Suprapubic skin (tissue), 4 donors: Measurements from ENCODE around the gene WNK2. TPM values are rescaled to one million over a fixed set of nuclear protein-coding genes. Genes with fewer than 3 reads are reported as not detected.
A peak's percentile ranks its signal among the peaks of the same experiment; 100 is the strongest.

ENCODE experiments used
- DNase-seq, 2 donors: peaks; one replicate each; pipeline ENCODE4 v3.0.0-alpha.2; 2019; ENCODE audit warnings: low spot score in 2 of 2
- H3K27ac ChIP-seq: fragments of 200-600 bp; sonication (generic); one replicate; pipeline ENCODE4 v1.5.1; 2019
- H3K27me3 ChIP-seq: fragments of 200-600 bp; sonication (generic); one replicate; pipeline ENCODE4 v1.5.1; 2019
- H3K36me3 ChIP-seq: fragments of 200-600 bp; sonication (generic); one replicate; pipeline ENCODE4 v1.5.1; 2019
- H3K4me1 ChIP-seq: fragments of 200-600 bp; sonication (generic); one replicate; pipeline ENCODE4 v1.5.1; 2019
- H3K4me3 ChIP-seq: fragments of 200-600 bp; sonication (generic); one replicate; pipeline ENCODE4 v1.5.1; 2019; ENCODE audit warnings: mild to moderate bottlenecking
- H3K9me3 ChIP-seq: fragments of 200-600 bp; sonication (generic); one replicate; pipeline ENCODE4 v1.5.1; 2019
- EP300 ChIP-seq: sonication (generic); formaldehyde crosslinking; IDR thresholded peaks from one replicate; pipeline ENCODE4 v1.6.1; 2017; ENCODE audit warnings: antibody characterized with exemption
- POLR2A ChIP-seq, 2 donors: fragments of 450-650 bp; IDR thresholded peaks; one replicate each; pipeline ENCODE4 v1.6.1; 2017; ENCODE audit warnings: antibody characterized with exemption in 2 of 2, mild to moderate bottlenecking in 2 of 2, moderate library complexity in 2 of 2
- POLR2AphosphoS5 ChIP-seq, 3 donors: sonication (generic); formaldehyde crosslinking; IDR thresholded peaks; one replicate each; pipeline ENCODE4 v1.6.1; 2017; ENCODE audit warnings: antibody characterized with exemption in 3 of 3
- WGBS: methylation state at CpG from one replicate; pipeline ENCODE4 v1.1.5; 2018; 5-methylcytosine and 5-hydroxymethylcytosine counted together
- total RNA-seq, 4 donors: library from RNA; depleted of rRNA; stranded (reverse); fragments of >200 nt; gene quantifications; one replicate each; pipeline ENCODE4 v1.1.0, GENCODE V29; 2016
- TF ChIP-seq, protein P1 (sequence below), 2 donors: fragments of 200-600 bp in 1 of 2; fragments of 450-650 bp in 1 of 2; sonication (generic) in 1 of 2; IDR thresholded peaks; one replicate each; pipeline ENCODE4 v1.5.1; 2016 to 2019; ENCODE audit warnings: antibody characterized with exemption in 2 of 2, mild to moderate bottlenecking in 1 of 2, moderate library complexity in 1 of 2

The WNK2 gene
- total RNA-seq, 4 donors from 2014 or later = 39.5 to 93.7 (median 45.3) TPM

GRCh38 chr9:93267681-93268505 is 84.0 kb downstream of the WNK2 start:
- TF ChIP-seq POLR2AphosphoS5 (IDR thresholded peaks at IDR 0.05) = no peak
- no peak for TF ChIP-seq EP300
- TF ChIP-seq, protein P1, sequence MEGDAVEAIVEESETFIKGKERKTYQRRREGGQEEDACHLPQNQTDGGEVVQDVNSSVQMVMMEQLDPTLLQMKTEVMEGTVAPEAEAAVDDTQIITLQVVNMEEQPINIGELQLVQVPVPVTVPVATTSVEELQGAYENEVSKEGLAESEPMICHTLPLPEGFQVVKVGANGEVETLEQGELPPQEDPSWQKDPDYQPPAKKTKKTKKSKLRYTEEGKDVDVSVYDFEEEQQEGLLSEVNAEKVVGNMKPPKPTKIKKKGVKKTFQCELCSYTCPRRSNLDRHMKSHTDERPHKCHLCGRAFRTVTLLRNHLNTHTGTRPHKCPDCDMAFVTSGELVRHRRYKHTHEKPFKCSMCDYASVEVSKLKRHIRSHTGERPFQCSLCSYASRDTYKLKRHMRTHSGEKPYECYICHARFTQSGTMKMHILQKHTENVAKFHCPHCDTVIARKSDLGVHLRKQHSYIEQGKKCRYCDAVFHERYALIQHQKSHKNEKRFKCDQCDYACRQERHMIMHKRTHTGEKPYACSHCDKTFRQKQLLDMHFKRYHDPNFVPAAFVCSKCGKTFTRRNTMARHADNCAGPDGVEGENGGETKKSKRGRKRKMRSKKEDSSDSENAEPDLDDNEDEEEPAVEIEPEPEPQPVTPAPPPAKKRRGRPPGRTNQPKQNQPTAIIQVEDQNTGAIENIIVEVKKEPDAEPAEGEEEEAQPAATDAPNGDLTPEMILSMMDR (IDR thresholded peaks at IDR 0.05) = no peak
- TF ChIP-seq POLR2A (IDR thresholded peaks at IDR 0.05) = no peak
- Histone ChIP-seq H3K27me3 (no peaks in the 10 kb centered on the region), H3K36me3 (no peaks in the 10 kb centered on the region), H3K4me3 (no peak overlapping the region), H3K9me3 (no peaks in the 10 kb centered on the region), H3K27ac (no peak overlapping the region), H3K4me1 (peaks cover 12% of the 10 kb centered on the region)
- peak; percentile 45 to 73 for DNase-seq
- WGBS = 88% methylated on average over 26 of the region's 28 CpGs

GRCh38 chr9:93268551-93269314 is 84.8 kb downstream of the WNK2 start:
- peak in 1 of 2 donors; percentile 52 for DNase-seq
- no peak for TF ChIP-seq EP300
- TF ChIP-seq POLR2AphosphoS5 (IDR thresholded peaks at IDR 0.05) = no peak
- TF ChIP-seq, protein P1 (IDR thresholded peaks at IDR 0.05) = no peak
- TF ChIP-seq POLR2A (IDR thresholded peaks at IDR 0.05) = no peak
- WGBS = 43% methylated on average over 15 of the region's 17 CpGs

GRCh38 chr9:93270976-93271375 is 87.0 kb downstream of the WNK2 start:
- 49% methylated on average over 3 of the region's 3 CpGs for WGBS
- Histone ChIP-seq H3K4me1 (peaks cover 12% of the 10 kb centered on the region), H3K27me3 (no peaks in the 10 kb centered on the region), H3K9me3 (no peaks in the 10 kb centered on the region), H3K27ac (no peak overlapping the region), H3K36me3 (no peaks in the 10 kb centered on the region), H3K4me3 (no peak overlapping the region)
- no peak for TF ChIP-seq EP300
- no peak for TF ChIP-seq POLR2A (IDR thresholded peaks at IDR 0.05)
- TF ChIP-seq, protein P1 (IDR thresholded peaks at IDR 0.05) = no peak
- DNase-seq = no peak

More at GRCh38 chr9:93268551-93269314, 84.8 kb downstream of the WNK2 start:
- H3K4me3 ChIP-seq = peak overlapping the region; percentile 1
- no peaks in the 10 kb centered on the region for H3K36me3 ChIP-seq
- no peaks in the 10 kb centered on the region for H3K9me3 ChIP-seq
- no peak overlapping the region for H3K27ac ChIP-seq
- H3K4me1 ChIP-seq = peaks cover 12% of the 10 kb centered on the region
- H3K27me3 ChIP-seq = no peaks in the 10 kb centered on the region

DNA sequence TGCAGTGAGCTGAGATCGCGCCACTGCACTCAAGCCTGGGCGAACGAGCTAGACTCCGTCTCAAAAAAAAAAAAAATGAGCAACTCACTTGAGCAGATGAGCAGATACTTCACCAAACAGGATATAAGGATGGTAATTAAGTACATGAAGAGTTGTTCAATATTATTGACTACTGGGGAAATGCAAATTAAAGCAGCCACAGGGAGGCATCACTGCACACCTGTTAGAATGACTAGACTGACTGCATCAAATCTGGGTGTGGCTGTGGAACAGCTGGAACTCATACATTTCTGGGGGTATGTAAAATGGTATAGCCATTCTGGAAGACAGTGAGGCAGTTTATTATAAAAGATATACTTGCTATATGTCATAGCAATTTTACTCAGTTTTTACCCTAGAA is 93.0 kb downstream of the WNK2 start:
- DNase-seq = no peak
- no peaks in the 10 kb centered on the region for H3K27me3 ChIP-seq
- 88% methylated on average over 5 of the region's 5 CpGs for WGBS
- no peaks in the 10 kb centered on the region for H3K4me1 ChIP-seq
- no peak overlapping the region for H3K27ac ChIP-seq
- H3K9me3 ChIP-seq = no peaks in the 10 kb centered on the region
- no peaks in the 10 kb centered on the region for H3K36me3 ChIP-seq
- no peak overlapping the region for H3K4me3 ChIP-seq
- no peak for TF ChIP-seq POLR2A (IDR thresholded peaks at IDR 0.05)
- TF ChIP-seq POLR2AphosphoS5 (IDR thresholded peaks at IDR 0.05) = no peak

DNA sequence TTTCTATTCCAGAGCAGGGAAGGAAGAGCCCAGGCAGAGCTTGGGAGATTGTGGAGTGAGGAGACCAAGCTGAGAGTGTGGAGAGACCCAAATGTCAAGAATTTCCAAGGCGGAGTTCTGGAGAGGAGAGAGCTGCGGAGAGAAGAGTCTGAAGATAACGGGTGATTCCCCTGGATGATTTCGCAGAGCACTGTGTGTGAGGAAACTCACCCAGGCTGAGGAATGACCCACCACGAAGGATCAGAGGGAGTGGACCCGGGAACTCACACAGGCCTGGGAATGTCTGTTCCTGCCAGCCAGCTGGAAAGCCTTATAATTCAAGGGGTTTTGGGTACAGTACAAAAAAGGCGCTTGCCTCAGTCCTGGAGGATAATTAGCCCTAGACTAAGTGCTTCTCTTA is 94.2 kb downstream of the WNK2 start:
- H3K27me3 ChIP-seq = no peaks in the 10 kb centered on the region
- 90% methylated on average over 7 of the region's 7 CpGs for WGBS

More for the DNA sequence above, 94.2 kb downstream of the WNK2 start:
- no peak for DNase-seq
- Histone ChIP-seq H3K27ac (no peak overlapping the region), H3K9me3 (no peaks in the 10 kb centered on the region), H3K36me3 (no peaks in the 10 kb centered on the region), H3K4me1 (no peaks in the 10 kb centered on the region), H3K4me3 (no peak overlapping the region)
- no peak for TF ChIP-seq POLR2A (IDR thresholded peaks at IDR 0.05)
- TF ChIP-seq POLR2AphosphoS5 (IDR thresholded peaks at IDR 0.05) = no peak
- TF ChIP-seq, protein P1 (IDR thresholded peaks at IDR 0.05) = no peak
- no peak for TF ChIP-seq EP300
